ENCODE measurements around the gene SUN3. TPM values are rescaled to one million over a fixed set of nuclear protein-coding genes. Genes with fewer than 3 reads are reported as not detected.

The SUN3 gene
- total and polyA plus RNA-seq, 2 of the 8 experiments (the other 6 are each of a cell fraction or from before 2014, with no cell fraction given): not detected

GRCh38 chr7:47988496-47989386 lies 40.2 kb downstream of the SUN3 start (continued):
- TF ChIP-seq CHD7 (IDR thresholded peaks at IDR 0.05; ENCODE audit: insufficient replicate concordance, low read length) (no peak), CTCF (IDR thresholded peaks at IDR 0.05; ENCODE audit: control extremely low read depth in 1 of 3, insufficient read depth in 1 of 3, low read depth in 1 of 3, low read length in 3 of 3) (peak in 2 of 3 experiments; percentile 36 to 58; a peak in 2 of 4 replicates), RAD21 (IDR thresholded peaks at IDR 0.05 in 1 of 2, conservative IDR thresholded peaks at IDR 0.05 in 1 of 2; ENCODE audit: low read depth in 2 of 2, low read length in 2 of 2) (peak; percentile 12 to 40; a peak in 2 of 4 replicates)

Data from H1 (cell line).